GM10266 (cell line): Measurements from ENCODE around the gene SLX4IP.

Experiments used
- DNase-seq: peaks from one replicate; pipeline ENCODE4 v3.0.0; 2012; ENCODE audit errors: extremely low spot score
- TF ChIP-seq, protein P1 (sequence below): IDR thresholded peaks from 2 replicates; pipeline ENCODE4 v1.5.1; 2012; ENCODE audit warnings: mild to moderate bottlenecking, low read depth; ENCODE audit not compliant: control insufficient read depth, insufficient read depth; ENCODE audit errors: missing control alignments

The SLX4IP gene

DNA sequence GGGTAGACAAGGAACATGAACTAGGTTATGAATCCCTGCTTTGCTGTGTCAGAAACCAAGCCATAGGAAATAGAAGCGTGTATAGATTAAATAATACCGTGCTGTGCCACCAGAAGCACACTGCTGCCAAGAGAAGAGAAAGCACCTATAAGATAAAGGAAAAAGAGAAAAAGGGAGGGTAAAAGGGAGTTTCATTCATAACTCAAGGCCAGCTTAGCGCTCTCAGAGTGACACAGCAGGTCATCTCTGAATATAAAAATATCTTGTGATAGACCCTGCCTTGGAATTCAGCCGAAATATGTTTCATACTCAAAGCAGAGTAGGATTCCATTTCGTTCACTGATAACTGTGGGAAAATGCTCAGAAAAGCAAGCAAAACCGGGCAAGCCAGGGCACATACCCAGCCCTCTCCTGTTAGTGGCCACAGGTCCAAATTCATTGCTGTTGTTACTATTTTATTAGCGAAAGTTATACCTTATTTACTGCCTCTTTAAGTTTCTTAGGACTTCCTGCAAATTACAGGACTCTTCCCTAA is 230.0 kb downstream of the SLX4IP start:
- no peak for DNase-seq
- TF ChIP-seq, protein P1, sequence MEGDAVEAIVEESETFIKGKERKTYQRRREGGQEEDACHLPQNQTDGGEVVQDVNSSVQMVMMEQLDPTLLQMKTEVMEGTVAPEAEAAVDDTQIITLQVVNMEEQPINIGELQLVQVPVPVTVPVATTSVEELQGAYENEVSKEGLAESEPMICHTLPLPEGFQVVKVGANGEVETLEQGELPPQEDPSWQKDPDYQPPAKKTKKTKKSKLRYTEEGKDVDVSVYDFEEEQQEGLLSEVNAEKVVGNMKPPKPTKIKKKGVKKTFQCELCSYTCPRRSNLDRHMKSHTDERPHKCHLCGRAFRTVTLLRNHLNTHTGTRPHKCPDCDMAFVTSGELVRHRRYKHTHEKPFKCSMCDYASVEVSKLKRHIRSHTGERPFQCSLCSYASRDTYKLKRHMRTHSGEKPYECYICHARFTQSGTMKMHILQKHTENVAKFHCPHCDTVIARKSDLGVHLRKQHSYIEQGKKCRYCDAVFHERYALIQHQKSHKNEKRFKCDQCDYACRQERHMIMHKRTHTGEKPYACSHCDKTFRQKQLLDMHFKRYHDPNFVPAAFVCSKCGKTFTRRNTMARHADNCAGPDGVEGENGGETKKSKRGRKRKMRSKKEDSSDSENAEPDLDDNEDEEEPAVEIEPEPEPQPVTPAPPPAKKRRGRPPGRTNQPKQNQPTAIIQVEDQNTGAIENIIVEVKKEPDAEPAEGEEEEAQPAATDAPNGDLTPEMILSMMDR = no peak

GRCh38 chr20:10665791-10666190 is 230.7 kb downstream of the SLX4IP start:
- TF ChIP-seq, protein P1 = no peak
- DNase-seq = no peak

- DNase-seq = no peak
- TF ChIP-seq, protein P1 = no peak
Observed at GRCh38 chr20:10666221-10667076, 231.3 kb downstream of the SLX4IP start.

DNA sequence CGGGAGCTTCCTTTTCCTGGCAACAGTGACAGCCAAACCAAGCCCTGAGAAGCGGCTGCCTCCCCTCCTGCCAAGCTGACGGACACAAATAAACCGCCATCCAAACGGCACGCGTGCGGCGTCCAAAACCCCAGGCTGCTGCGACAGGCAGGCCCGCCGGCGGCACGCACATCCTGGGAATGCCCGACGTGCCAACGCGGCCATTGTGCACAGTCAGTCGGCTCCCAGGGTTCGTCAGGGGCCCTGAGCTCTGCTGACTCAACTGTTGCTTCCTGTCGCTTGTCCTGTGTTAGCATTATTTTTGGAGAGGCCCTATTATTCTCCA is 231.9 kb downstream of the SLX4IP start:
- TF ChIP-seq, protein P1 = no peak
- DNase-seq = no peak

DNA sequence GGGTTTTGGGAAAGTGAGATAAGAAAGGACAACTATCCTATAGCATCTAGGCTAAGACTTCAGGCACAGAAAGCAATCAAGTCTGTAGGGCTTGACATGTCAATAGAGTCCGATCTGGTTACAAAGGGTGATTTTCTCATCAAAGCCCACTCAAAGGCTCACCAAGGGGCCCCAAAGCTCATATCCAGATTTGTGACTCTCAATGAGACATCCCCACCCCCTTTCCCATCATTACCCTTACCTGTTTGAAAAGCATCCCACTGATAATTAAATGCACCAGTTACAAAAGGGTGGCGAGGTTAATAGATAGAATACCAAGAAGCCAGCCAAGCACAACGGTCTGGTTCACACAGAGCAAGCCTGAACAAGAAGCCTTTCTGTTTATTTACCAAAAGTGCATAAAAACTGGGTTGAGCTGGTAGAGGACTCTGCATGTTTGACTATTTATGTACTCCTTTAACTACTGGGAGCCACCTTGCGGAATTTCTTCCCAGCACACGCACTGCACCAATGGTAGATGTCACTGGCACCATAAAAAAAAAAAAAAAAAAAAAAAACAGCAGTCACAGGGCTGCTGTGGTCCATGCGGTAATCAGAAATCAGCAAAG is 232.6 kb downstream of the SLX4IP start:
- TF ChIP-seq, protein P1 = no peak
- DNase-seq = no peak

DNA sequence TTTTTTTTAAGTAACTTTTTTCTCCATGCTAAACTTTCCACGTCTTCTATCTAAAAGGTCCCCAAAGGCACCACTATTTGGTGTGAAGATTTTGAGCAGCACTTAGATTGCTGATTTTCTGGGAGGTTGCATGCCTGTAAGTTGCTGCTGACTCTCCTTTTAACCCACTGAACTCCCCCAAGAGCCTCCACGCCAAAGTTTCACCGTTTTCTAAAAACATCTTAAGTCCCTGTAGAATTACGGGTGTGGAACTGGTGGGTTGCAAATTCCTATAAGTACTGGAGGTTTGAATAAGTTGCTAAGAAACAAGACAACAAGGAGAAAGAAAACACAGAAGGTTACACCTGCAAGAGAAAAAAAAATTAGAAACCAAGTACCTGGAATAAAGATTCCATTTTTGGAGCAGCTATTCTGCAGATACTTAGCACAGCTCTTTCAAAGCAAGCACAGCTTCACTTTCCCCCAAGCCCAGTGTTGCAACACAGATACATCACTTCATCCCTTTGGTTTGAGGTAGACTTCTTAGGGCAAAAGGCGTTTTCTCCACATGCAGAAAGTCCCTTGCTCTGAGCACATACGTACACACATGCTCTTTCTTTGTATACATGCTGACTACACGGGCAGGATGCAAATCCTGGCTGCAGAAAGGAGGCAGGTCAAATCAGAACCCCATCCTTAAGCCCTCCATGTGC is 233.7 kb downstream of the SLX4IP start:
- TF ChIP-seq, protein P1 = no peak
- DNase-seq = no peak

- TF ChIP-seq, protein P1 = no peak
- no peak for DNase-seq
Observed at GRCh38 chr20:10669843-10670446, 234.8 kb downstream of the SLX4IP start.
